HG02840 (cell line): ENCODE results near the gene FAM50A.

Source experiments
- ATAC-seq: cut with Tn5 transposase; IDR thresholded peaks from one replicate; pipeline ENCODE4 v1.9.1; 2021; ENCODE audit warnings: mild to moderate bottlenecking, moderate library complexity, moderate number of reproducible peaks; ENCODE audit not compliant: unreplicated experiment, low FRiP score

Gene FAM50A

GRCh38 chrX:154436983-154437752 is 6.8 kb upstream of the FAM50A start, which contains the start of gene GDI1:
Gene GDI1 (plus strand): TSS chrX:154437154. CDS start chrX:154437255, 101 bp downstream.
- no peak for ATAC-seq

DNA sequence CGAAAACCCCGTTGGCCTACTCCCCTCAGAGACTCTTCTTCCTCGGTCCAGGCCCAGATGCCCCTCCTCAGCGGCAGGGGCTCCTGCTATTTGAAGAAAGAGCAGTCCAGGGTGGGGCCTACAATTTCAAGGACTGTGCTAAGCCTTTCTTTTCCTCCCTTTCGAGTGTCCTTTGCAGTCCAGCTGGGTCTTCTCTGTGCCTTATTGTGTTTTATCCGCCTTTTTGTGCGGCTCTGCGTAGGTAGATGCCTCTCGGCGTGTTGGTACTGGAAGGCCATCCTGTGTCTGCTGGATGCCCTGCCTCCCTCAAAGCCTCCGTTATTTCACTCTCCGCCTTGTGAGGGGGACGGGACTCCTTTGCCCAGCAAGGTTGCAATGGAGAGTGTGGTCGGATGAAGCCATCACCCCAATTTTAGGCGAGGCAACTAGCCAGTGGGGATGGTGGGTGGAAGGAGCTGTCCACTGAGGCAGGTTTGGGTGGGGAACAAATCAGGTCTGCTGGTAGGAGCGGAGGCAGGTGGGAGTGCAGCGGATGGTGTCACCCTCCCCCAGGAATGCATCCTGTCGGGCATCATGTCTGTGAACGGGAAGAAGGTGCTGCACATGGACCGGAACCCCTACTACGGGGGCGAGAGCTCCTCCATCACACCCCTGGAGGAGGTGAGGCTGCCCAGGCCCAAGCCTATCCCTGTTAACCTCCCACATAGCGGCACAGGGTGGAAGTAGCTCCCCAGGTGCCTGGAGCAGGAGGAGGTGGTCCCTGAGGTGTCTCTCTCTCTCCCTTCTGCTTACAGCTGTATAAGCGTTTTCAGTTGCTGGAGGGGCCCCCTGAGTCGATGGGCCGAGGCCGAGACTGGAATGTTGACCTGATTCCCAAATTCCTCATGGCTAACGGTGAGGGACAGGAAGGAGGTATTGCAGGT is 5.7 kb upstream of the FAM50A start:
- ATAC-seq: no peak

DNA sequence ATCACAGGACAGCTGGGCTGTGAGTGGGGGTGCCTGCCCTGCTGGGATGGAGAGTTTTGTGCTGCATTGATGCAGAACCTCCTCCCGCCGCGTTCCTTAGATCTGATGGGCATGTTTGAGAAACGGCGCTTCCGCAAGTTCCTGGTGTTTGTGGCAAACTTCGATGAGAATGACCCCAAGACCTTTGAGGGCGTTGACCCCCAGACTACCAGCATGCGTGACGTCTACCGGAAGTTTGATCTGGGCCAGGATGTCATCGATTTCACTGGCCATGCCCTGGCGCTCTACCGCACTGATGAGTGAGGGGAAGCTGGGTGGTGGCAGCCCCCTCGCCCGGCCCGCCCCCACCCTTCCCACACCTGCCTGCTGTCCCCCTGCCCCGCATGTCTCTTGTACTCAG is 4.1 kb upstream of the FAM50A start:
- ATAC-seq: no peak

DNA sequence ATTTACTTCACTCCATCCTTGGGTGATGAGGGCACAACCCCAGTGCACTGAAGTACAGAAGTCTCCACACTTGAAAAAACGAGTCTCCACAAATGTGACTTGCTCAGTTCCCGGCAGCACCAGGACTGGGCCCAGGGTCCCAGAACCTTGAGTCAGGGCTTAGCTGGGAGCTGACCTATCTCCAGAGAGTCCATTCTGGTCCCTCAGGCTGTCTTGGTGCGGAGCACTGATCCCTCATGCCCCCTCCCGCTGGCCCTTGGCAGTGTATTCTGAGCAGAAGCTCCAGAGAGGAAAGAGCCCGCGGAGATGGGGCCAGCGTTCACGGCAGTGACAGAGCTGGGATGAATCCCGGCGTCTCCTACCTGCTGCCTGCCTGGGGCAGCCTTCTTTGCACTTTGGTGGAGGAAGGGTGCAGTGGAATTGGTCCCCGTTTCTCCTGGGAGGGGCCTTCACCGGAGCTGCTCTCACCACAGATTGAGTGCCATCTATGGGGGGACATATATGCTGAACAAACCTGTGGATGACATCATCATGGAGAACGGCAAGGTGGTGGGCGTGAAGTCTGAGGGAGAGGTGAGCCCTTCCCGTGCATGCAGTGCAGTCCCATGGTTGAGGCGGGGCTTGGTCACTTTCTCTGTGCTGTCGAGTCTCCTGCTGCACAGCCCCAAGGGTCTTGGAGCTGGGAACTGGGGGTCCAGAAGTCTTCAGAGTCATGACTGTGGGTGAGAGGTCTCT is 3.2 kb upstream of the FAM50A start:
- no peak for ATAC-seq

DNA sequence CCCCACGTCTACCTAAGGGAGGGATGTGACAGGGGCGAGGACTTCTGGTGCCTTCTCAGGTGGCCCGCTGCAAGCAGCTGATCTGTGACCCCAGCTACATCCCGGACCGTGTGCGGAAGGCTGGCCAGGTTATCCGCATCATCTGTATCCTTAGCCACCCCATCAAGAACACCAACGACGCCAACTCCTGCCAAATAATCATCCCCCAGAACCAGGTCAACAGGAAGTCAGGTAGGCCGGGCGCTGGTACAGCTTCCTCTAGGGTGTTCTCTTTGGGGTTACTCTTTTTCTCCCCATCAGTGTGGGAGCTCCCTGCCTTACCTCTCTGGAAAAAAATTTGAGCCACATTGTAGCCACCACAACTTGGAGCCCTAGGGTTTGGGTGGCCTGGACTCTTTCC is 2.4 kb upstream of the FAM50A start:
- no peak for ATAC-seq

DNA sequence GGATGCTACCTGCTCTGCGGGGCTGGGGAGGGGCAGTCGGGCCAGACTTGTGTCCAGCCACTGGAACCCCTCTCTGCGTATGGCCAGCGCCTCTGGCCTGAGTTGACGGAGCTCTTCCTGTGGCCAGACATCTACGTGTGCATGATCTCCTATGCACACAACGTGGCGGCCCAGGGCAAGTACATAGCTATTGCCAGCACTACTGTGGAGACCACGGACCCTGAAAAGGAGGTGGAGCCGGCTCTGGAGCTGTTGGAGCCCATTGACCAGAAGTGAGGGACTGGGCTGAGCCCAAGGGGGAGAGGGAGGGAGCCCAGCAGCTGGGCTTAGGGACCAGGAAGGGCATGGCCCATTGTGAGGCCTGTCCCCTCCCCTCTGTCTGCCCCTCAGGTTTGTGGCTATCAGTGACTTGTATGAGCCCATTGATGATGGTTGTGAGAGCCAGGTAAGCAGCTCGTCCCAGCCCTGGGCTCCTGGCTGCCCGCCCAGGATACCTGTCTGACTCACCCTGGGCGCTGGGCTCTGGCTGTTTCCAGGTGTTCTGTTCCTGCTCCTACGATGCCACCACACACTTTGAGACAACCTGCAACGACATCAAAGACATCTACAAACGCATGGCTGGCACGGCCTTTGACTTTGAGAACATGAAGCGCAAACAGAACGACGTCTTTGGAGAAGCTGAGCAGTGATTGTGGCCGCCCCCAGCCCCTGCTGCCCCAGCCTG is 1.8 kb upstream of the FAM50A start:
- no peak for ATAC-seq

- no peak for ATAC-seq
Measured at GRCh38 chrX:154443479-154443910, 446 bp upstream of the FAM50A start.

DNA sequence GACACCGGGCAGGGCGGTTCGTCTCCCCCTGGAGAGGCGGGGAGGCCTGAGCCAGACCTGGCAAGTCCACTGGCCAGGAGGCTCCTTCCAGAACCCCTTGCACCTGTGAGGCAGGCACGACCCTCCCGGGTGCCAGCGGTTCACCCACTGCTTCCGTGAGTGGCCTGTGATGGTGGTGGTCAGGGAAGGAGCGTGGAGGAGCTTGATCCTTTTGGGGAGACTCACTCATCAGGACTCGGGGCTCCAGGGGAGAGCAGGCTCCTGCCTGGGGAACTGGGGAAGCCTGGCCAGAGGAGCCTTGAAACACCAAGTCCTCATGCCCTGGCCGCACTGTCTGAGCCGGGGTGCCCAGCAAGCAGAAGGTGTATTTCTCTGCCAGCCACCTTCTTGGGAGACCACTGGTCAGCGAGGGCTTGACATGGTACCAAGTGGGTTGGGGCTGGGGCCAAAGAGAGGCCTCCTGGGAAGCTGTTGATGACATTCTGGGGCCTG is 860 bp downstream of the FAM50A start:
- no peak for ATAC-seq

- no peak for ATAC-seq
Measured at GRCh38 chrX:154445776-154446175, 1.8 kb downstream of the FAM50A start.

DNA sequence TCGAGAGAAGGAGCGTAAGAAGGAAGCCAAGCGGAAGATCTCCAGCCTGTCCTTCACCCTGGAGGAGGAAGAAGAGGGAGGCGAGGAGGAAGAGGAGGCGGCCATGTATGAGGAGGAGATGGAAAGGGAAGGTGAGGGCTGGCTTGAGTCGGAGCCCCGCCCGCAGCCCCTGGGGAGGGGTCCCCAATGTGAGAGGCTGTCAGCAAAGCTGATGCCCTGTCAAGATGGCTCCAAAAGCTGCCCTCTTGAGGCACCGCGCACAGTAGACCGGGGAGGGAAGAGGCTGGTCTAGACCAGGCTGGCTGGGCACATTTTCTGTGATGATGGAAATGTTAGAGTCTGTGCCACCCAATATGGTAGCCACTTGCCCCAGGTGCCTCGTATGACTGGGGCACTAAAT is 2.5 kb downstream of the FAM50A start:
- no peak for ATAC-seq

- no peak for ATAC-seq
Measured at GRCh38 chrX:154448484-154448883, 4.5 kb downstream of the FAM50A start.

- no peak for ATAC-seq
Measured at GRCh38 chrX:154449618-154450017, 5.7 kb downstream of the FAM50A start.

DNA sequence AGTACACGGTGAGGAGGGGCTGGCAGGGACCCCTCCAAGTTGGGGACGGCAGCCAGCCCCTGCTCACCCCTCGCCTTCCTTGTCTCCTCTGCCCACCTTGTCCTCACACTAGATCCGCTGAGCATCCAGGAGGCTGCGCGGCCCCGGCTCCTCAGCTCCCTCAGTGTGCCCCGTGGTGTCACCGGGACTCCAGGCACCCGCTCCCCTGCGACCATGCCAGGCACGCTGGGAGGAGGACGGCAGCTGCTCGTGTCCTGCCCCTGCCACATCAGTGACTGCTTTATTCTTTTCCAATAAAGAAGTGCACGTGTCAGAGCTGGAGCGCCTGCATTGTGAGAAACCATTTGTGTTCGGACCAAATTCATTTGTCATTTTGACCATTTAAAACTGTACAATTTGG is 6.4 kb downstream of the FAM50A start:
- ATAC-seq: no peak

GRCh38 chrX:154452823-154453222 is 8.9 kb downstream of the FAM50A start:
- no peak for ATAC-seq

DNA sequence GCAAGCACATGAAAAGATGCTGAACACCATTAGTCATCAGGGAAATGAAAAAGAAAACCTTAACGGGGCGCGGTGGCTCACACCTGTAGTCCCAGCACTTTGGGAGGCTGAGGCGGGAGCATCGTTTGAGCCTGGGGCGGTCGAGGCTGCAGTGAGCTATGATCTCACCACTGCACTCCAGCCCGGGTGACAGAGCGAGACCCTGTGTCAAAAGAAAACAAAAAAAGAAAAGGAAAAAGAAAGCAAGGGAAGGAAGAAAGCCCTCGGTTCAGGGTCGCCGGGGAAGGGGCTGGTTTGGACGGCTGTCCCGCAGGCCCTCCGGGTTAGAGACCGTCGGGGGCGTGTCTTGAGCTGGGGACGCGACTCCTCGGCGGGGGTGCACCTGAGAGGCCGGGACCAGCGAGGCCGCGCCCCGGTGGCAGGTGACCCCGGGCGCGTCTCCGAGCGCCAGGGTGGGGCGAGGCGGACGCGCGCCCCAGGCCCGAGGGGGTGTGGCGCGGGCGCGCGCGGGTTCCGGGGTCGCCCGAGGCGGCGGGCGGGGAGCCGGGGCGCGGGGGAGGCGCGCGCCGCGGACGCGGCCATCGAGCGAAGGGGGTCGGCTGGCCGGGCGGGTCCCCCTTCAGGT is 13.7 kb downstream of the FAM50A start:
- ATAC-seq: peak; percentile 46

GRCh38 chrX:154458116-154458953 is 14.4 kb downstream of the FAM50A start, which contains the start of gene PLXNA3:
Gene PLXNA3 (plus strand): TSS chrX:154458281. CDS start chrX:154460184, 1,903 bp downstream.
- peak; percentile 54 for ATAC-seq

- ATAC-seq: no peak
Measured at GRCh38 chrX:154458954-154459778, 15.2 kb downstream of the FAM50A start.

DNA sequence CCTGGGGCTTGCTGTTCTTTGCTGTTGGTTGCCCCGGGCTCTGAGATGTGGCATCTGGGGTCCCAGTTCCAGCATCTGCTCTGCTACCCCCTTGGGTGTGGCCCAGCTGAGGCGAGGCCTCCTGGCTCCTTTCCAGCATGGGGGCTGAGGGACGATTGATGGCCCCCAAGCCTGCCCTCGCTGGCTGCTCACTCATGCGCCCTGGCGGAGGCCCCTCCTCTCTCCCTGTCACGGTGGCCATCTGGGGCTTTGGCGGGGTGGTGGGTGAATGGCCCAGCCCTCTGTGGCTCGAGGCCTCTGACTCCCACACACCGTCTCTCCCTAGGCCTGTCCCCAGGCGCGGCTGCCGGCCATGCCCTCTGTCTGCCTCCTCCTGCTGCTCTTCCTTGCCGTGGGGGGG is 15.9 kb downstream of the FAM50A start:
- no peak for ATAC-seq
